ENCODE results near the gene TCL1A.
"Not testable (repeated sequence)": the region's sequence is repeated elsewhere in the genome, so short reads cannot be mapped to it uniquely, and the experiment has no call there.

Gene TCL1A

DNA sequence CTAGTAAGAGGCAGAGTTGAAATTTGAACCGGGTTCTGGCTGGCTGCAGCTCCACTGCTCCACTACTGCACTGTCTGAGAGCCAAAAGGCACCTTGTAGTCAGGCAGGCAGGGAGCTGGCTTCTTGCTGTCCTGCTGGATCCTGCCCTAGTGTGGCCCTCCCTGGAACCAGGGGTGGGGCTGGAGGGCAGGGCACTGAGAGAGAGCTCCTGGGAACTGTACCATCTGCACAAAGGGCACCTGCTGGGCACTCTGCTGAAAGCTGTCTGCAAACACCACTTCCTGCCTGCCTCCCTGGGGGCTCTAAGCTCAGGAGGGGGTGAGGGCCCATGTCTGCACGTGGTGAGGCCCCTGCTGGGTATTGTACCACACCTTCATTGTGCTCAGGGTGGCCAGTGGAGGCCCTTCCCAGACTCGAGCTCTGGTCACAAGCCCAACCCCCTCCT is 46.7 kb downstream of the TCL1A start:
- no peaks in the 10 kb centered on the region for H3K27me3 Mint-ChIP-seq (ENCODE audit: low read depth, poor library complexity)
- H3K9me3 Mint-ChIP-seq = no peaks in the 10 kb centered on the region
- no peak overlapping the region for H3K27ac Mint-ChIP-seq
- TF ChIP-seq, protein P1, sequence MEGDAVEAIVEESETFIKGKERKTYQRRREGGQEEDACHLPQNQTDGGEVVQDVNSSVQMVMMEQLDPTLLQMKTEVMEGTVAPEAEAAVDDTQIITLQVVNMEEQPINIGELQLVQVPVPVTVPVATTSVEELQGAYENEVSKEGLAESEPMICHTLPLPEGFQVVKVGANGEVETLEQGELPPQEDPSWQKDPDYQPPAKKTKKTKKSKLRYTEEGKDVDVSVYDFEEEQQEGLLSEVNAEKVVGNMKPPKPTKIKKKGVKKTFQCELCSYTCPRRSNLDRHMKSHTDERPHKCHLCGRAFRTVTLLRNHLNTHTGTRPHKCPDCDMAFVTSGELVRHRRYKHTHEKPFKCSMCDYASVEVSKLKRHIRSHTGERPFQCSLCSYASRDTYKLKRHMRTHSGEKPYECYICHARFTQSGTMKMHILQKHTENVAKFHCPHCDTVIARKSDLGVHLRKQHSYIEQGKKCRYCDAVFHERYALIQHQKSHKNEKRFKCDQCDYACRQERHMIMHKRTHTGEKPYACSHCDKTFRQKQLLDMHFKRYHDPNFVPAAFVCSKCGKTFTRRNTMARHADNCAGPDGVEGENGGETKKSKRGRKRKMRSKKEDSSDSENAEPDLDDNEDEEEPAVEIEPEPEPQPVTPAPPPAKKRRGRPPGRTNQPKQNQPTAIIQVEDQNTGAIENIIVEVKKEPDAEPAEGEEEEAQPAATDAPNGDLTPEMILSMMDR (IDR thresholded peaks at IDR 0.05) = no peak
- H3K4me1 Mint-ChIP-seq = peaks cover 38% of the 10 kb centered on the region
- no peak overlapping the region for H3K4me3 Mint-ChIP-seq
- H3K36me3 Mint-ChIP-seq (ENCODE audit: low read depth) = no peaks in the 10 kb centered on the region
- peak; percentile 25 for DNase-seq

DNA sequence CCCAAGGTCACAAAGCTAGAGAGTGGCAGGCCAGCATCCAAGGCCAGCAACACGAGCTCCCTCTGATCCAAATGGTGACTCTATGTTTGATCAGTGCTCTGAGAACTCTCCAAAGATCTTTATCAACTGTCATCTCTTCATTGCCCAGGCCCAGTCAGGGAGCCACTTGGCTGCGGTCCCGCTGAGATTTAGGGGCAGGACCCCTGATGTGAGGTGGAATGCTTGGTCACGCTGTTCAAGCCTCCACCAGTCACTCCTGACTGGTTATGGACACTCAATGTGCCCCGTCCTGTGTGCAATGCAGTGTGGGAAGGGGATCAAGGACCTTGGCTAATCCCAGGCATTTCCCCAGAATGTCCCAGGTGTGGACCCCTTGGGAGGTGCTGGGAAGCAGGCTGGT is 47.5 kb downstream of the TCL1A start:
- Mint-ChIP-seq H3K36me3 (ENCODE audit: low read depth) (no peaks in the 10 kb centered on the region), H3K27ac (no peak overlapping the region)

DNA sequence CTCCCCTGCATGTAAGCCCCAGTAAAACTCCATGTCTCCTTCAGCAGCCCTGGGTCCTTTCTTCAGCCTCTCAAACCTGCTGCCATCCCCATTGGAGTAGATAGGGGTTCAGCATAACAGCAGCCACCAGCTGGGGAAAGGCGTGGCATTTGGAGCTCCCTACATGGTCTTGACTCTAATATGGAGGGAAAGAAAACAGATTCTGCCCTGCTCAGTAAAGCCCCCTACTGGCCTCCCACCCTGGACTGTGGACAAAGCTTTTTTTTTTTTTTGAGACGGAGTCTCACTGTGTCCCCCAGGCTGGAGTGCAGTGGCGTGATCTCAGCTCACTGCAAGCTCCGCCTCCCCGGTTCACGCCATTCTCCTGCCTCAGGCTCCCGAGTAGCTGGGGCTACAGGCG is 48.4 kb downstream of the TCL1A start:
- H3K4me3 Mint-ChIP-seq; H3K27me3 Mint-ChIP-seq (ENCODE audit: low read depth, poor library complexity); H3K27ac Mint-ChIP-seq; DNase-seq; H3K9me3 Mint-ChIP-seq; H3K36me3 Mint-ChIP-seq (ENCODE audit: low read depth): not testable (repeated sequence)
- H3K4me1 Mint-ChIP-seq = peaks cover 41% of the 10 kb centered on the region
- TF ChIP-seq, protein P1 (IDR thresholded peaks at IDR 0.05) = peak; percentile 17

More for the DNA sequence above, 47.5 kb downstream of the TCL1A start:
- no peaks in the 10 kb centered on the region for H3K27me3 Mint-ChIP-seq (ENCODE audit: low read depth, poor library complexity)
- peaks cover 39% of the 10 kb centered on the region for H3K4me1 Mint-ChIP-seq
- H3K9me3 Mint-ChIP-seq = no peaks in the 10 kb centered on the region
- TF ChIP-seq, protein P1 (IDR thresholded peaks at IDR 0.05) = no peak
- no peak for DNase-seq
- H3K4me3 Mint-ChIP-seq = no peak overlapping the region

DNA sequence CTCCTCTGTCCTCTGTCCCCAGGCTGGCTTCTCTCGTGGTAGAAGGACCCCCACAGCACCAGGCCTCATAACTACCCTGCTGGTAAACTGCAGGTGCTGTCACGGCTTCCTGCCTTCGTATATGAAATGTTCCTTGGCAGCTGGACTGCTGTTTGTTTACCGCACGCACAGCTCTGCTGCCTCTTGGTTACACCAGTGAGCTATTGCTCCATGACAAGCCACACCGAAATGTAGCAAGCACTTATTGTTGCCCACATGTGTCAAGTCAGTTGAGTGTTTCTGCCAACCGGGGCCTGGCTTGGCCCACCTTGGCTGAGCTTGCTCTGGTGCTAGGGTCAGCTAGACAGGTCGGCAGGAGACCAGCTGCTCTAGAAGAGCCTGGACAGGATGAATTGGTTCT is 49.4 kb downstream of the TCL1A start:
- Mint-ChIP-seq H3K9me3 (no peaks in the 10 kb centered on the region), H3K36me3 (ENCODE audit: low read depth) (no peaks in the 10 kb centered on the region), H3K27ac (no peak overlapping the region), H3K27me3 (ENCODE audit: low read depth, poor library complexity) (no peaks in the 10 kb centered on the region), H3K4me3 (no peak overlapping the region), H3K4me1 (peaks cover 39% of the 10 kb centered on the region)
- DNase-seq = no peak
- TF ChIP-seq, protein P1 (IDR thresholded peaks at IDR 0.05) = no peak

DNA sequence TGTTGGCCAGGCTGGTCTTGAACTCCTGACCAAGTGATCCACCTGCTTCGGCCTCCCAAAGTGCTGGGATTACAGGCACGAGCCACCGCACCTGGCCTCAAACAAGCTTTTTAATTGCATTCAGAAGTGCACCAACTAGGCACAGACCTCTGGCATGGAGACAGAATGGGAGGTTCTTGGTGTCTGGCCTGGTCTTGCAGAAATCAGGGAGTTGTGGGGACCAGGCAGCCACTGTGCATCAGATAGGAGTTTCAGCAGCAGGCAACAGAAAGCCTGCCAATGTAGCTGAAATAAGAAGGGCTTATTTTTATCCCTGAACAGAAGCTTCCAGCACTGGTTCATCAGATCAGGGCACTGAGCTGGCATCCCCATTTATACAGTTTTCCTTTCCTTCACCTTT is 49.9 kb downstream of the TCL1A start:
- no peak for DNase-seq
- Mint-ChIP-seq H3K36me3 (ENCODE audit: low read depth) (no peaks in the 10 kb centered on the region), H3K27me3 (ENCODE audit: low read depth, poor library complexity) (no peaks in the 10 kb centered on the region), H3K4me3 (no peak overlapping the region), H3K4me1 (peaks cover 39% of the 10 kb centered on the region), H3K9me3 (no peaks in the 10 kb centered on the region), H3K27ac (no peak overlapping the region)
- TF ChIP-seq, protein P1 (IDR thresholded peaks at IDR 0.05) = no peak

DNA sequence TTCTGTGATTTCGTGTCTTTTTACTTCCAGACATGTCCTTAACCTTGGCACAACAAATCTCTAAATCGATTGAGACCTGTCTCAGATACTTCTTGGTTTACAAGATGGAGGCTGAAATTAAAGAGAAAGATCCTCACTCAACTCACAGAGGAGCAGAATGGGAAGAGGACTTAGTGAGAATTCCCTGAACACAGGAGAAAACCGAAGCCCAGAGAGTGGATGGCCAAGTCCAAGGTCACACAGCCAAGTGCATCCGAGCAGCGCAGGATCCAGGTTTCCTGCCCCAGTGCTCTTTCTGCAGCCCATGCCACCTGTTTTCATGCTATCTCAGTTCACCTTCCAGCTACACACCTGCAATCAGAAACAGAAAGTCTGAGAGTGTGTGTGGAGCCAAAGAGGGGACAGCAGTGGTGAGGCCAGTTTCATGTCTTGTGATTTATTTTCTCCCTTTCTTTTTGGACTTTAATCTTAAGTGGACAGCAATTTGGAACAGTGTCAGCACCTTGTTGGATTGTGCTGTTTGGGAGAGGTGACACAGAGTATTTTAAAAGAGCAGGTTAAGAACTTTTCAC is 50.6 kb downstream of the TCL1A start:
- Mint-ChIP-seq H3K9me3 (no peaks in the 10 kb centered on the region), H3K27me3 (ENCODE audit: low read depth, poor library complexity) (no peaks in the 10 kb centered on the region), H3K36me3 (ENCODE audit: low read depth) (no peaks in the 10 kb centered on the region), H3K27ac (no peak overlapping the region), H3K4me3 (no peak overlapping the region), H3K4me1 (peaks cover 39% of the 10 kb centered on the region)
- TF ChIP-seq, protein P1 (IDR thresholded peaks at IDR 0.05) = no peak
- DNase-seq = no peak
